OCI-LY7 (cell line): ENCODE measurements around the gene HSD17B10. TPM values are rescaled to one million over a fixed set of nuclear protein-coding genes. Genes with fewer than 3 reads are reported as not detected.
"Not testable (repeated sequence)": the region's sequence is repeated elsewhere in the genome, so short reads cannot be mapped to it uniquely, and the experiment has no call there.

Source experiments
- BruUV-seq: library from RNA; stranded (reverse); fragments of 400-500 nt; replicated peaks from 2 replicates; lab custom pipeline; 2021; lab: Mats Ljungman, UMichigan
- CTCF ChIA-PET: fragments of 300-600 bp; sonication (Branson Sonifier 250); formaldehyde crosslinking; loops from one replicate; lab custom pipeline; 2022; ENCODE audit warnings: antibody characterized with exemption; ENCODE audit not compliant: unreplicated experiment; lab: Charles Lee
- POLR2A ChIA-PET: fragments of 300-600 bp; sonication (Branson Sonifier 250); formaldehyde crosslinking; loops from one replicate; lab custom pipeline; 2022; ENCODE audit warnings: antibody characterized with exemption; lab: Charles Lee
- DNase-seq: peaks from one replicate; pipeline ENCODE4 v3.0.0-alpha.2; 2015; ENCODE audit warnings: low spot score
- H2AFZ ChIP-seq: fragments of 200-600 bp; sonication (generic), shearing (Covaris generic); 2 replicates; pipeline ENCODE4 v1.6.1; 2014; ENCODE audit warnings: mild to moderate bottlenecking, antibody characterized with exemption, low read length, moderate library complexity
- H3K27ac ChIP-seq: fragments of 200-600 bp; sonication (generic); 2 replicates; pipeline ENCODE4 v1.5.1; 2014; ENCODE audit warnings: mixed run types, low read depth, mild to moderate bottlenecking, moderate library complexity, low read length, inconsistent platforms; ENCODE audit not compliant: poor library complexity, severe bottlenecking
- H3K36me3 ChIP-seq: fragments of 200-600 bp; sonication (generic); 2 replicates; pipeline ENCODE4 v1.6.1; 2014; ENCODE audit warnings: mild to moderate bottlenecking, antibody characterized with exemption, low read length, moderate library complexity, mixed read lengths; ENCODE audit not compliant: insufficient read depth
- H3K4me1 ChIP-seq: fragments of 200-600 bp; sonication (generic); 2 replicates; pipeline ENCODE4 v1.5.1; 2014; ENCODE audit warnings: mild to moderate bottlenecking, low read length; ENCODE audit not compliant: insufficient read depth, poor library complexity, severe bottlenecking
- H3K4me2 ChIP-seq: fragments of 200-600 bp; sonication (generic); 2 replicates; pipeline ENCODE4 v1.6.1; 2014; ENCODE audit warnings: mild to moderate bottlenecking, low read length
- H3K4me3 ChIP-seq: fragments of 200-600 bp; sonication (generic); 2 replicates; pipeline ENCODE4 v1.5.1; 2014; ENCODE audit warnings: mild to moderate bottlenecking, low read depth, low read length; ENCODE audit not compliant: poor library complexity, severe bottlenecking
- H3K79me2 ChIP-seq: fragments of 200-600 bp; sonication (generic); 2 replicates; pipeline ENCODE4 v1.6.1; 2016; ENCODE audit warnings: low read depth, mild to moderate bottlenecking, low read length, moderate library complexity, mixed read lengths; ENCODE audit not compliant: insufficient read depth
- H3K9me2 ChIP-seq: fragments of 200-600 bp; sonication (generic); 2 replicates; pipeline ENCODE4 v1.6.1; 2016; ENCODE audit warnings: mild to moderate bottlenecking, low read length, mixed read lengths; ENCODE audit not compliant: insufficient read depth
- H3K9me3 ChIP-seq: fragments of 200-600 bp; sonication (generic); 2 replicates; pipeline ENCODE4 v1.6.1; 2014; ENCODE audit warnings: mild to moderate bottlenecking, mixed run types, low read length, mixed read lengths
- H4K20me1 ChIP-seq: fragments of 200-600 bp; sonication (generic); 2 replicates; pipeline ENCODE4 v1.6.1; 2014; ENCODE audit warnings: mild to moderate bottlenecking, antibody characterized with exemption, low read length, moderate library complexity, mixed read lengths; ENCODE audit not compliant: insufficient read depth
- CTCF ChIP-seq: fragments of 200-600 bp; sonication (generic); conservative IDR thresholded peaks from 2 replicates; pipeline ENCODE4 v1.5.1; 2014; ENCODE audit warnings: mild to moderate bottlenecking, antibody characterized with exemption, low read length, moderate library complexity, mixed read lengths
- EZH2phosphoT487 ChIP-seq: fragments of 200-600 bp; sonication (generic); IDR thresholded peaks from 2 replicates; pipeline ENCODE4 v1.6.1; 2018; ENCODE audit warnings: low read depth, borderline replicate concordance, mild to moderate bottlenecking, mixed run types, antibody characterized with exemption, low read length, moderate library complexity, mixed read lengths
- intact Hi-C: fragments of 100-400 bp; cut with micrococcal nuclease; formaldehyde crosslinking; loops from one replicate; pipeline ENCODE4 v1.10.0; 2022; ENCODE audit not compliant: unreplicated experiment
- total RNA-seq, 2 experiments: library from RNA; depleted of rRNA in 1 of 2; stranded (reverse); fragments of >200 nt in 1 of 2; shearing (Covaris generic) in 1 of 2; gene quantifications; 2 replicates each; pipeline ENCODE4 v1.2.3, GENCODE V29; 2014 to 2022

The HSD17B10 gene
- total RNA-seq, 2 experiments from 2014 or later: 107 to 123 TPM

- H3K27ac ChIP-seq: no peak overlapping the region
- H2AFZ ChIP-seq: no peak overlapping the region
- DNase-seq: no peak
- H3K4me1 ChIP-seq: no peaks in the 10 kb centered on the region
- H3K4me3 ChIP-seq: no peak overlapping the region
- ChIA-PET CTCF (no interaction called here), POLR2A (interaction anchor here (0.6 kb wide), 1 partner anchor 23 kb away, joined by 6 read pairs; no protein-coding TSS in a partner anchor)
- no peaks in the 10 kb centered on the region for H3K36me3 ChIP-seq
- no peaks in the 10 kb centered on the region for H3K79me2 ChIP-seq
- no peak overlapping the region for H3K4me2 ChIP-seq
- H4K20me1 ChIP-seq: no peaks in the 10 kb centered on the region
- intact Hi-C loops: no loop called here
- TF ChIP-seq CTCF (no peak), EZH2phosphoT487 (no peak)
- BruUV-seq: no TSS peak
- no peaks in the 10 kb centered on the region for H3K9me3 ChIP-seq
- no peaks in the 10 kb centered on the region for H3K9me2 ChIP-seq
Observed at GRCh38 chrX:53476371-53476770, 42.2 kb upstream of the HSD17B10 start.

GRCh38 chrX:53474707-53475106 is 40.5 kb upstream of the HSD17B10 start:
- no TSS peak for BruUV-seq
- no peaks in the 10 kb centered on the region for H3K4me1 ChIP-seq
- DNase-seq: no peak
- H3K4me2 ChIP-seq: no peak overlapping the region
- no peak for TF ChIP-seq EZH2phosphoT487
- no peak for TF ChIP-seq CTCF
- H3K36me3 ChIP-seq: no peaks in the 10 kb centered on the region
- ChIA-PET CTCF (no interaction called here), POLR2A (interaction anchor here (1.2 kb wide), 1 partner anchor 12 kb away, joined by 6 read pairs; no protein-coding TSS in a partner anchor)
- H3K79me2 ChIP-seq: no peaks in the 10 kb centered on the region
- H3K4me3 ChIP-seq: no peak overlapping the region
- no peaks in the 10 kb centered on the region for H4K20me1 ChIP-seq
- H3K9me2 ChIP-seq: no peaks in the 10 kb centered on the region
- intact Hi-C loops: no loop called here
- H3K9me3 ChIP-seq: no peaks in the 10 kb centered on the region
- no peak overlapping the region for H3K27ac ChIP-seq
- H2AFZ ChIP-seq: no peak overlapping the region

DNA sequence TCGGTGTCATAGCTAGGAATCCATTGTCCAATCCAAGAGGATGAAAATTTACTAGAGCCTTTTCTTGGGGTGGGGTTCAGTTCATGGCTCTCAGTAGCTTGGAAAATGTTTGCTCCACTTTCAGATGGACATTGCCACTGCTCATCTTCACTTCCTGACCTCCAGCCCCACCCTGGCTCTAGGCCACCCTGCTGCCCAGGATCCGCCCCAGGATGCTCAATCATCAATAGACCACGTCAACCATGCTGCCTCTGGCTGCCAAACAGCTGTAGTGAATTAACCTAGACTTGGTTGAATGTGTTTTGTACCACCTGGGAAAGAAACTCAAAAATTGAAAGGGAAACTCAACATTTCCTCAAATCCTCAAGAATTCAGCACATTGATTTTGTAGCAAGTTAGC is 37.2 kb upstream of the HSD17B10 start:
- TF ChIP-seq EZH2phosphoT487 (no peak), CTCF (no peak)

DNA sequence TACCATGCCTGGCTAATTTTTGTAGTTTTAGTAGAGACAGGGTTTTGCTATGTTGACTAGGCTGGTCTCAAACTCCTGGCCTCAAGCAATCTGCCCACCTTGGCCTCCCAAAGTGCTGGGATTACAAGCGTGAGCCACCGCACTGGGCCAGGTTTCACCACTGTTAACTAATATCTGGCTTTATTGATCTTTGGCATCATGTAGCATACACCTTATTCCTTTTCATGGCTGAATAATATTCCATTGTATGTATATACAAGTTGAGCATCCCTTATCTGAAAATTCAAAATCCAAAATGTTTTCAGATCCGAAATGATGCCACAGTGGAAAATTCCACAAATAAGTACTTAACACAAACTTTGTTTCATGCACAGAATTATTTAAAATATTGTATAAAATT is 34.5 kb upstream of the HSD17B10 start:
- CTCF ChIA-PET, H2AFZ ChIP-seq, intact Hi-C loops, H4K20me1 ChIP-seq, H3K9me2 ChIP-seq, BruUV-seq, H3K36me3 ChIP-seq, H3K4me3 ChIP-seq, H3K9me3 ChIP-seq, H3K79me2 ChIP-seq, H3K4me2 ChIP-seq, POLR2A ChIA-PET, H3K27ac ChIP-seq, DNase-seq, H3K4me1 ChIP-seq: not testable (repeated sequence)

More for the DNA sequence above, 37.2 kb upstream of the HSD17B10 start:
- no peaks in the 10 kb centered on the region for H3K9me2 ChIP-seq
- H3K9me3 ChIP-seq: no peaks in the 10 kb centered on the region
- H2AFZ ChIP-seq: no peak overlapping the region
- no peak overlapping the region for H3K4me2 ChIP-seq
- H3K4me3 ChIP-seq: no peak overlapping the region
- H3K36me3 ChIP-seq: no peaks in the 10 kb centered on the region
- DNase-seq: no peak
- no TSS peak for BruUV-seq
- H4K20me1 ChIP-seq: no peaks in the 10 kb centered on the region
- POLR2A ChIA-PET: no interaction called here
- no peaks in the 10 kb centered on the region for H3K79me2 ChIP-seq
- no peaks in the 10 kb centered on the region for H3K4me1 ChIP-seq
- H3K27ac ChIP-seq: no peak overlapping the region
- CTCF ChIA-PET: no interaction called here
- intact Hi-C loops: no loop called here
